Activated CD8-positive, alpha-beta T cell treated with anti-CD3 and anti-CD28 coated beads, Interleukin-2, amount 10 ng/mL, durations not matched to agents 7 days and 5 days (primary cell): ENCODE results near the gene TNFRSF8. TPM values are rescaled to one million over a fixed set of nuclear protein-coding genes. Genes with fewer than 3 reads are reported as not detected.

Experiments
- ATAC-seq: fragments of 150-1000 bp; cut with Tn5 transposase; one replicate; pipeline ENCODE4 v1.10.0; 2021; ENCODE audit warnings: moderate library complexity
- CTCF ChIA-PET: fragments of 350-600 bp; sonication (Branson Sonifier 250); formaldehyde crosslinking; loops from one replicate; lab custom pipeline; 2021; ENCODE audit warnings: antibody characterized with exemption; lab: Charles Lee
- POLR2A ChIA-PET: fragments of 350-600 bp; sonication (Branson Sonifier 250); formaldehyde crosslinking; loops from one replicate; lab custom pipeline; 2021; ENCODE audit warnings: antibody characterized with exemption; lab: Charles Lee
- DNase-seq: peaks from one replicate; pipeline ENCODE4 v3.0.0-alpha.2; 2020
- H3K27ac Mint-ChIP-seq: one replicate; pipeline ENCODE4 v1.8.0; 2021; ENCODE audit warnings: mild to moderate bottlenecking, mixed read lengths
- H3K27me3 Mint-ChIP-seq: one replicate; pipeline ENCODE4 v1.8.0; 2021; ENCODE audit warnings: low read depth, mixed read lengths
- H3K36me3 Mint-ChIP-seq: one replicate; pipeline ENCODE4 v1.8.0; 2021; ENCODE audit warnings: low read depth, mixed read lengths
- H3K4me1 Mint-ChIP-seq: one replicate; pipeline ENCODE4 v1.8.0; 2021; ENCODE audit warnings: low read depth, mixed read lengths
- H3K4me3 Mint-ChIP-seq: one replicate; pipeline ENCODE4 v1.8.0; 2021; ENCODE audit warnings: mild to moderate bottlenecking, mixed read lengths
- H3K9me3 Mint-ChIP-seq: one replicate; pipeline ENCODE4 v1.8.0; 2022; ENCODE audit warnings: mixed read lengths; ENCODE audit not compliant: insufficient read depth
- total RNA-seq, 2 experiments: library from RNA; stranded (reverse); gene quantifications; one replicate each; pipeline ENCODE4 v1.2.3, GENCODE V29; 2021

The TNFRSF8 gene
- total RNA-seq, 2 experiments from 2014 or later, result 0.95 to 0.97 TPM

DNA sequence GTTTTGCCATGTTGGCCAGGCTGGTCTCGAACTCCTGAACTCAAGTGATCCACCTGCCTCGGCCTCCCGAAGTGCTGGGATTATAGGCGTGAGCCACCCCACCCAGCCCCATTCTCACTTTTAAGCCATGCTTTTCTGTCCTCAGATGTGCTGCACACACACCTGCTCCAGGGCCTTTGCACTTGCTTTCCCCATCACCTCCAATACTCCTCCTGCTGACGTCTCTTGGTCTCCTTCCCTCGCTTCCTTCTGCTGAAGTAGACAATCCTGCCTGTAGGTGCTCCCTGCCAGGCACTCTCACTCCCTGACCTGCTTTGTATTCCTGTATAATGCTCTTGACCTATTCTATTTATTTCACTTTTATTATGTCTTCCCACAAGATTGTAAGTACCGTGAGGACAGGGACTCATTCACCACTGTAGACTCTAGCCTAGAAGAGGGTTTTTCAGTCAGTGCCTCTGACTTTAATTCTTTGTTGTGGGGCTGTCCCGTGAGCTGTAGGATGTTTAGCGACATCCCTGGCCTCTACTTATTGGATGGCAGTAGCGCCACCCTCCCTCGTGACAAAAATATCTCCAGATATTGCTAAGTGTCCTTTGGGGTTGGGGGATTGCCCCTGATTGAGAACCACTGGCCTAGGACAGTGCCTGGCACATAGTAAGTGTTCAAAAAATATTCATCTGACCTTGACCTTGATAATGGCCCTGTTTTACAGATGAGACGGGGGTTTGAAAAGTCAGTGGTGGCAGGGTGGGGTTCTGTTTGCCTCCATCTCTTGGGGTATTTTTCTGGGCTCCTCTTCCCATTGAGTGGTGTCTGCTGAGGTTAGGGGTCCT is 108.3 kb downstream of the TNFRSF8 start:
- peaks cover 67% of the 10 kb centered on the region for H3K36me3 Mint-ChIP-seq
- no peaks in the 10 kb centered on the region for H3K27me3 Mint-ChIP-seq
- H3K9me3 Mint-ChIP-seq, result no peaks in the 10 kb centered on the region
- no peak for DNase-seq
- H3K4me3 Mint-ChIP-seq, result peak overlapping the region; percentile 78
- peak overlapping the region; percentile 100 for H3K27ac Mint-ChIP-seq
- ATAC-seq, result no peak
- ChIA-PET CTCF (interaction anchor here (1.7 kb wide), 1 partner anchor 47 kb away, joined by 6 read pairs; no protein-coding TSS in a partner anchor), POLR2A (interaction anchor here (0.6 to 3.1 kb wide), 4 partner anchors 12 to 24 kb away, joined by 3 to 21 read pairs (median 4); no protein-coding TSS in a partner anchor)
- peaks cover 82% of the 10 kb centered on the region for H3K4me1 Mint-ChIP-seq

DNA sequence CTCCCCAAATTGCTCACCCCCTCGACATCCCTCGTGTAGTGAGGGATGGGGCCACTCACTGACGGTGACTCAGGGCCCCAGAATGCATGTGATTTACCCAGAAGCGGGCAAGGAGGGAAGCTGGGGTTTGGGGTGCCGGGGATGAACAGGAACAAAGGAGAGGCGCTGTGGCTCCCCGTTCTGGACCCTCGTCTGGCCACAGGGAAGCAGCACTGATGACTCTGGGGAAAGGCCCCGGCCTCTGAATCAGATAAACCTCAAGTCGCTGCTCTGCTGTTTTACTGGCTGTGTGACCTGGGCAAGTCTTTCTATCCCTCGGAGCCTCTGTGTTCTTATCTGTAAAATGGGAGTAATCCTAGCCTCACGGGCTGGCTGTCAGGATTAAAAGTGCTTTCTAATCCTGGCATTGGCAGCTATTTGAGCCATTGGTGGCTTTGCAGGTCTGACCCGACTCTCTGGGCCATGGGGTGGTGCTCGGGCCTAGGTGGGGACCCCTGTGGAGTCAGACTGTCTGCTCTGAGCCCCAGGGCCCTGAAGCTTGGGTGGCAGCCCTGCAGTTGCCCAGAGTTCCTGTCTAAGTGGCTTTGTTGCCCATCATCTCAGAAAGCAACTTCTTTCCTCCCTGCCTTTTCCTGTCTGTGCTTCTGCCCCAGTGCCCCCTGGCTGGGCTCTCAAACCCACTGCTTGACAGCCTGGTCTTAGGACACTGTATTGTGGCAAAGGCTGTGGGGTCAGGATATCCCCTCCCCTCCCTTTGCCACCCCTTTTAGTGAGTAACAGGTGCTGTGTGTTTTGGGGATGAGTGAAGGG is 109.1 kb downstream of the TNFRSF8 start:
- Mint-ChIP-seq H3K27me3 (no peaks in the 10 kb centered on the region), H3K36me3 (peaks cover 73% of the 10 kb centered on the region), H3K4me3 (peak overlapping the region; percentile 78), H3K27ac (peak overlapping the region; percentile 100), H3K4me1 (peaks cover 87% of the 10 kb centered on the region), H3K9me3 (no peaks in the 10 kb centered on the region)
- ChIA-PET CTCF (interaction anchor here (1.7 kb wide), 1 partner anchor 48 kb away, joined by 6 read pairs; no protein-coding TSS in a partner anchor), POLR2A (interaction anchor here (1.0 to 4.3 kb wide), 3 partner anchors 11 to 264 kb away, joined by 3 to 31 read pairs (median 21); no protein-coding TSS in a partner anchor)
- ATAC-seq, result no peak
- no peak for DNase-seq

DNA sequence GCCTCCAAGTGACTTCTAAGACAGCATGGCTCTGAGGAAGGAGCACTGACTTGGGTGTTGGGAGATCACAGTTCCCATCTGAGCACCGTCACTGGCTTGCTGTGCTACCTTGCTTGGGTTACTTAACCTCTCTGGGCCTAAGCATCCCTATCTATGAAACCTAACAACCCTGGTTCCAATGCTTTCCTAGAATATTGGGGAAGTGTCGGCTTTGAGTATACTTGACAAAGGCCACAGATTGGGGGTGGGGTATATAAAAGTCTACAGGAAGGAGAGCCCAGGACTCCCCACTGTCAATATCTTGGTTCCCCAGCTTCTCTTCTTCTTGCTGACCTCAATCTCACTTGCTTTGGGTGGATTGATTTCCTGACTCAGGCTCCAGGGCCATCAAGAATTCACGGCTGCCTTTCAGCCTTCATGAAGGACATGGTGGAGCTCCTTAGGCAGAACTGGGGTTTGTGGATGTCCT is 110.0 kb downstream of the TNFRSF8 start:
- Mint-ChIP-seq H3K4me1 (peaks cover 95% of the 10 kb centered on the region), H3K27ac (peak overlapping the region; percentile 100), H3K27me3 (no peaks in the 10 kb centered on the region), H3K36me3 (peaks cover 74% of the 10 kb centered on the region), H3K4me3 (peak overlapping the region; percentile 78), H3K9me3 (no peaks in the 10 kb centered on the region)
- DNase-seq (no peak), ATAC-seq (no peak)
- CTCF ChIA-PET, result interaction anchor here (0.7 to 8.0 kb wide), 4 partner anchors 23 to 48 kb away, joined by 3 to 118 read pairs (median 6); no protein-coding TSS in a partner anchor
- POLR2A ChIA-PET, result interaction anchor here (1.0 to 4.3 kb wide), 3 partner anchors 11 to 265 kb away, joined by 3 to 31 read pairs (median 21); no protein-coding TSS in a partner anchor

DNA sequence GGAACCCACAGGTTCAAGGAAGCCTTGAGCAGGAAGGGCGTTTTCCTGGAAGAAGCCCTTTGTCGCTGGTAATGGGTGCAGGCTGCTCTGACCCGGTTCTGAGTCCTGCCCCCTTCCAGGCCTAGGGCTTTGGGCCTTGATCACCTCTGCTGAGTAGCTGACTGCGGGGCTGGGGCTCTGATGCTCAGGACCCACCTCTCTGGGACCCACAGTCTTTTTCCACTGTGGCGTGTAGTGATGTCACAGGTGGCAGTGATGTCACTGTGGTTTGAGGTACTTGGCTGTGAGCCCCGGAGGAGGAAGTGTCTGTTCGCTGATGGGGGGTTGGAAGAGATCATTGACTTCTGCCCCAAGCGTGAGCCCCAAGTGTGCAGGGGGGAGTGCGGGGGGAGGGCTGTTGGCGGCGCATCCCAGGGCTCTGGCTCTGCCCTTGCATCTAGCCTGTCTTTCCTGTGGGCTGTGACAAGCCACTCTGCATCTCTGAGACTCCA is 110.6 kb downstream of the TNFRSF8 start:
- H3K27ac Mint-ChIP-seq, result peak overlapping the region; percentile 100
- peaks cover 74% of the 10 kb centered on the region for H3K36me3 Mint-ChIP-seq
- peak; percentile 70 for ATAC-seq

DNA sequence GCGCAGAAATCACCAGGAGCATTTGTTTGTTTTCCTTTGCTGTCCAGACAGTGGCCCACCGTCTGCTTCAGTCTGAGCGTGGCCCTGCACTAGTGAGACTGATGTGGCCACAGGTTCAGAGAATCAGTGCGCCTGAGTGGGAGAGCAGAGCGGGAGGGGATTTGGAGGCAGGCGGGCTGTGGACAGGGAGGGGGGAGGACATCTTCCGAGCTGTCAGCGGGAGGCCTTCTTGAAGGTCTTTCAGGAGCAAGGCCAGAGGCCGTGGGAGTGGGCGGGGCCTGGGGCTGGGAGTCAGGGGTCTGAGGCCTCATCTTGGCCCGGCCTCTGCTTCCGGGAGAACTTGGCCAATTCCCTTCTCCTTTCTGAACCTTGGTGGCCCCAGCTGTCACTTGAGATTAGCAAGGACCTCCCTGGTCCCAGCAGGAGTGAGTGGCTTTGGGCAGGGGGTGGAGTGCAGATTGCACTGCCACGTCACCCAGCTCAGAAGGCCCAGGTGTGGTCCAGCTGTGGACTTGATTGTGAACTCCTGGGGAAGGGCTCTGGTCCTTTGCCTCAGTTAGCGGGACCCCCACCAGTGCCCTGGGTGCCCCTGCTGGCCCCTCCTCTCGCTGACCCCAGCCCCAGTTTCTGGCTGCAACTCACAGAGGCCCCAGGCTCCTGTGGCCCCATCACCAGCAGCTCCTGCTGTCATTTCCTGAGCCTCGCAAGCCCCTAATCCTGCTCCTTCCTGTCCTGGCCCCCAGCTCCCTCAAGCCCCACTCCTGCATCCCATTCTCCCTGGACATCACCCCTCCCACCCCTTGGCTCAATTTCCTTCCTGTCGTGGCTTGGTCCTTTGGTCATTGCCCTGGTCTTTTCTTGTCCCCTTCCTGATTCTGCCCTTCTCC is 112.1 kb downstream of the TNFRSF8 start:
- peak overlapping the region; percentile 78 for H3K4me3 Mint-ChIP-seq
- peak overlapping the region; percentile 100 for H3K27ac Mint-ChIP-seq
- no peak for ATAC-seq
- ChIA-PET POLR2A (interaction anchor here (0.6 to 4.3 kb wide), 3 partner anchors 14 to 345 kb away, joined by 3 to 31 read pairs (median 3); no protein-coding TSS in a partner anchor), CTCF (interaction anchor here (1.2 to 8.0 kb wide), 4 partner anchors 11 to 50 kb away, joined by 3 to 118 read pairs (median 4); no protein-coding TSS in a partner anchor)
- no peaks in the 10 kb centered on the region for H3K9me3 Mint-ChIP-seq
- H3K27me3 Mint-ChIP-seq, result no peaks in the 10 kb centered on the region
- peaks cover 73% of the 10 kb centered on the region for H3K36me3 Mint-ChIP-seq
- DNase-seq, result no peak
- H3K4me1 Mint-ChIP-seq, result peaks cover 95% of the 10 kb centered on the region

More for the DNA sequence above, 110.6 kb downstream of the TNFRSF8 start:
- peak overlapping the region; percentile 78 for H3K4me3 Mint-ChIP-seq
- POLR2A ChIA-PET, result interaction anchor here (0.9 to 4.3 kb wide), 4 partner anchors 12 to 23 kb away, joined by 3 to 31 read pairs (median 12); no protein-coding TSS in a partner anchor
- CTCF ChIA-PET, result interaction anchor here (0.7 to 8.0 kb wide), 6 partner anchors 12 to 48 kb away, joined by 3 to 118 read pairs (median 4); no protein-coding TSS in a partner anchor
- DNase-seq, result peak; percentile 97
- H3K27me3 Mint-ChIP-seq, result no peaks in the 10 kb centered on the region
- no peaks in the 10 kb centered on the region for H3K9me3 Mint-ChIP-seq
- H3K4me1 Mint-ChIP-seq, result peaks cover 96% of the 10 kb centered on the region

- H3K27ac Mint-ChIP-seq, result peak overlapping the region; percentile 100
- peaks cover 97% of the 10 kb centered on the region for H3K4me1 Mint-ChIP-seq
- H3K36me3 Mint-ChIP-seq, result peaks cover 73% of the 10 kb centered on the region
- DNase-seq (no peak), ATAC-seq (no peak)
- peak overlapping the region; percentile 75 for H3K4me3 Mint-ChIP-seq
- no peaks in the 10 kb centered on the region for H3K9me3 Mint-ChIP-seq
- ChIA-PET CTCF (interaction anchor here (1.2 to 8.0 kb wide), 10 partner anchors 8 to 58 kb away, joined by 4 to 118 read pairs (median 10); no protein-coding TSS in a partner anchor), POLR2A (interaction anchor here (0.7 to 4.3 kb wide), 8 partner anchors 12 to 268 kb away, joined by 3 to 46 read pairs (median 12); no protein-coding TSS in a partner anchor)
- no peaks in the 10 kb centered on the region for H3K27me3 Mint-ChIP-seq
These were observed 113.4 kb downstream of the TNFRSF8 start for GRCh38 chr1:12176298-12177118.

DNA sequence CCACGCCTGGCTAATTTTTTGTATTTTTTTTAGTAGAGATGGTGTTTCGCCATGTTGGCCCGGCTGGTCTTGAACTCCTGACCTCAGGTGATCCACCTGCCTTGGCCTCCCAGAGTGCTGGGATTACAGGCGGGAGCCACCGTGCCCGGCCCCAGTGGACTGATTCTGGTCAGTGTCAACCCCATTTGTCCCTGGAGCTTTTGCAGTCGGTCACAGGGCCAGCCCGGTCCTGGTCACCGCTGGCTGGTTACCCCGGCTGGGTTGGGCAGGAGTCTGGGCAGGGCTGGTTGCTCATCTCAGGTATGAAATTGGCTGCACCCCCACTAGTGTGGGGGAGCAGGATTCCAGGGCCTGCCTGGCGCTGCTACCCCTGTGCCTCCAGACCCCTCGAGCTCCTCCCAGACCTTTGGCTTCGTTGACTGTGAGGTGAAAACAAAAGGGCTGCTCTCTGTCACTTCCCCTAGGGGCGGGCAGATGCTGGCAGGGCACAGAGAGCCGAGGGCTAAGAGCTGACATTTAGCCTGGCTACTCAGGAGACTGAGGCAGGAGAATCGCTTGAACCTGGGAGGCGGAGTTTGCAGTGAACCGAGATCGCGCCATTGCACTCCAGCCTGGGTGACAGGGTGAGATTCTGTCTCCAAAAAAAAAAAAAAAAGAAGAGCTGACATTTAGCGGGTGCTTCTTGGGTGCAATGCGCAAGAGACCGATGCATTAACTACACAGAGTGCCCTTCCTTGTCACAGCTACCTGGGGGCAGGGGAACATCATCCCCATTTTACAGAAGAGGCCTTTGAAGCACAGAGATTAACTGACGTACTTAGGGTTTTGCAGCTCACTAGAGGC is 114.3 kb downstream of the TNFRSF8 start:
- peak overlapping the region; percentile 75 for H3K4me3 Mint-ChIP-seq
- H3K36me3 Mint-ChIP-seq, result peaks cover 74% of the 10 kb centered on the region
- H3K9me3 Mint-ChIP-seq, result no peaks in the 10 kb centered on the region
- peak; percentile 51 for DNase-seq
- CTCF ChIA-PET, result interaction anchor here (0.6 to 8.0 kb wide), 21 partner anchors 9 to 106 kb away, joined by 3 to 118 read pairs (median 6); partner anchors contain the start of gene TNFRSF1B
- H3K27me3 Mint-ChIP-seq, result no peaks in the 10 kb centered on the region
- peaks cover 97% of the 10 kb centered on the region for H3K4me1 Mint-ChIP-seq
- POLR2A ChIA-PET, result interaction anchor here (0.7 to 3.8 kb wide), 11 partner anchors 9 to 269 kb away, joined by 3 to 46 read pairs (median 4); partner anchors contain the start of gene TNFRSF1B
- peak overlapping the region; percentile 100 for H3K27ac Mint-ChIP-seq
- peak; percentile 2 for ATAC-seq

DNA sequence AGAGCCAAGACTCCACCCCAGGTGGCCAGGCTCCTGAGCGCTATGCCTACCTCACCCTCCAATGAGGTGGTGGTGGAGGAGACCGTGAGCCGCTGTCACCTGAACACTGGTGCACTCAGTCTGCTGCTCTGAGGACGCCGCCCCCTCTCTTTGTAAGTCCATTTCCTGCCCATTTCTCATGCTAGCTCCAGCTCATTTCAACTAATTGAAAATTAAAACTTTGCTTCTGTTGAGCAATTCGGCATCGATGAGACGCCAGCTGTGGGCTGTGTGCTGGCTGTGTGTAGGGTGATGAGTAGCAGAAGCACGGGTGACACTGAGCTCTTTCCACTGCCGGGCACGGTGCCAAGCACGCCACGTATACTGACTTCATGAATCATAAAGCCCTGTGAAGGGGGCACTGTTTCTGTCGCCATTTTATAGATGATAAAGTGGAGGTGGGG is 114.9 kb downstream of the TNFRSF8 start:
- ATAC-seq (peak; percentile 61), DNase-seq (peak; percentile 86)
- ChIA-PET CTCF (interaction anchor here (0.6 to 8.0 kb wide), 21 partner anchors 9 to 105 kb away, joined by 3 to 118 read pairs (median 6); partner anchors contain the start of gene TNFRSF1B), POLR2A (interaction anchor here (1.0 to 3.8 kb wide), 11 partner anchors 10 to 270 kb away, joined by 3 to 46 read pairs (median 6); partner anchors contain the start of gene TNFRSF1B)
- H3K4me1 Mint-ChIP-seq, result peaks cover 97% of the 10 kb centered on the region
- H3K9me3 Mint-ChIP-seq, result no peaks in the 10 kb centered on the region
- peak overlapping the region; percentile 75 for H3K4me3 Mint-ChIP-seq
- no peaks in the 10 kb centered on the region for H3K27me3 Mint-ChIP-seq
- H3K27ac Mint-ChIP-seq, result peak overlapping the region; percentile 100
- H3K36me3 Mint-ChIP-seq, result peaks cover 77% of the 10 kb centered on the region
